D721Med (cell line): ENCODE measurements around the gene TRAM2.
A peak's percentile ranks its signal among the peaks of the same experiment; 100 is the strongest.
"Not testable (repeated sequence)": the region's sequence is repeated elsewhere in the genome, so short reads cannot be mapped to it uniquely, and the experiment has no call there.

Source experiments
- DNase-seq: peaks from one replicate; pipeline ENCODE4 v3.0.0; 2011; ENCODE audit warnings: low spot score; ENCODE audit not compliant: insufficient read length
- FAIRE-seq: peaks from 2 replicates; lab custom pipeline; 2011; peaks lifted over from hg19 to GRCh38; lab: Jason Lieb, UNC
- TF ChIP-seq, protein P1 (sequence below): IDR thresholded peaks from 2 replicates; pipeline ENCODE4 v1.5.1; 2012; ENCODE audit warnings: mild to moderate bottlenecking, control low read depth; ENCODE audit not compliant: insufficient read depth; ENCODE audit errors: missing control alignments

Gene TRAM2

DNA sequence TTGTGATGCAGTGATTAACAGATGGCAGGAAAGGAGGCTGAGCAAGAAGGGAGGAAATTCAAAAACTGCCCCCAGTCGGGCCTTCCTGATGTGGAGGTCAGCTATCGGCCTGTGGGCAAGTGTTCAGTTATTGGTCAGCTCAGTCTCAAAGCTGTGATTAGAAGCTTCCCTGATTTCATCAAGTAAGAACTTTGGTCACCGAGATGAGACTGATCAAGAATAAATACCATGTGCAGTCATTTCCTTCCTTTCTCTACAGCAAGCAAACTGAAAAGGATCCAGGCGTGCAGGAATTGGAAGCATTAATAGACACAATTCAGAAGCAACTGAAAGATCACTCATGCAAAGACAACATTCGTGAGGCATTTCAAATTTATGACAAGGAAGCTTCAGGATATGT is 87.0 kb downstream of the TRAM2 start:
- FAIRE-seq, result no peak
- no peak for DNase-seq
- TF ChIP-seq, protein P1, sequence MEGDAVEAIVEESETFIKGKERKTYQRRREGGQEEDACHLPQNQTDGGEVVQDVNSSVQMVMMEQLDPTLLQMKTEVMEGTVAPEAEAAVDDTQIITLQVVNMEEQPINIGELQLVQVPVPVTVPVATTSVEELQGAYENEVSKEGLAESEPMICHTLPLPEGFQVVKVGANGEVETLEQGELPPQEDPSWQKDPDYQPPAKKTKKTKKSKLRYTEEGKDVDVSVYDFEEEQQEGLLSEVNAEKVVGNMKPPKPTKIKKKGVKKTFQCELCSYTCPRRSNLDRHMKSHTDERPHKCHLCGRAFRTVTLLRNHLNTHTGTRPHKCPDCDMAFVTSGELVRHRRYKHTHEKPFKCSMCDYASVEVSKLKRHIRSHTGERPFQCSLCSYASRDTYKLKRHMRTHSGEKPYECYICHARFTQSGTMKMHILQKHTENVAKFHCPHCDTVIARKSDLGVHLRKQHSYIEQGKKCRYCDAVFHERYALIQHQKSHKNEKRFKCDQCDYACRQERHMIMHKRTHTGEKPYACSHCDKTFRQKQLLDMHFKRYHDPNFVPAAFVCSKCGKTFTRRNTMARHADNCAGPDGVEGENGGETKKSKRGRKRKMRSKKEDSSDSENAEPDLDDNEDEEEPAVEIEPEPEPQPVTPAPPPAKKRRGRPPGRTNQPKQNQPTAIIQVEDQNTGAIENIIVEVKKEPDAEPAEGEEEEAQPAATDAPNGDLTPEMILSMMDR, result no peak

DNA sequence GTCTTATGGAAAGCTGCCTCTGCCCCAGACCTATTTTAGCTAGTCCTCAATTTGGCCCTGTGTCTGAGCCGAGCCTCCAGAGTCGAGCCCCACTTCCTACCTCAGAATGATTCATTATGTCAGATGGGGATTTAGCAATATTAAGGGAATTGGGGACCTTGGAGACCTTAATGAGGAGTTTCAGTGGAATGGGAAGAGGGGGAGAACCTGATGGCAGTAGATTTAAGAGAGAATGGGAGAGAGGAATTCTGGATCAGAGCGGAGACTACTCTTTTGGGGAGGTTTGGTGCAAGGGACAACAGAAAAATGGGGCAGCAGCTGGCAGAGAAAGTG is 93.2 kb downstream of the TRAM2 start:
- FAIRE-seq (no peak), DNase-seq (no peak)
- TF ChIP-seq, protein P1, result no peak

DNA sequence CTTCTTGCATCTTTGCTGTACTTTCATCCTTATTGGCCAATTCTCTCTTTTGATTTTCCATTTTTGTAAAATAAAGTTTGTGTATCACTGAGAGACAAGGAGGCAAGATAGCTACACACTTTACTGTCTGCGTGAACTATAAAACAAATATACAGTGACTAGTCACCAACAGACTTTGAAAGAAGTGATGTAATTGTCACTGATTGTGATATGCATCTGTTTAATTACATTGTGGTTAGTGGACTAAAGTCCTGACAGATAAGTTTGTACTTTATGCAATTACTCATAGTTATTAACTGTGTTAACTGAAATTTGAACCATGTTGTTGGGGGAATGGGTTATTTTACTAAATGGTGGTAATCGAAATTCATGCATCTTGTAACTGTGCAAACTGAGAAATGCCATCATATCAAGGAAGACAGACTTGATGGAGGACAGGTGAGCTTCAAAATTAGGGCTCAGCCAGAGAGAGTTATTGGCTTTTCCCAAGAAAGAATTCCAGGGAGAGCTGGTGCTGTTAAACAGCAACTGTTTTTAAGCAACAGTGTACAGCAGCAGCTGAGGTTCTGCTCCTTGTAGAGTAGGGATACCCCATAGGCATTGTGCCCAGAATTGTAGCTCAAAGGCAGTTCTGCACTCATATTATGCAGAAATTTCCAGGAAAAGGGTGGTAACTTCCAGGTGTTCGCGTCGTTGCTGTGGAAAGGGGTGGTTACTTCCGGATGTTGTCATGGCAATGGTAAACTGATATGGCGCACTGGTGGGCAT is 93.8 kb downstream of the TRAM2 start:
- FAIRE-seq, result no peak
- DNase-seq, result no peak
- TF ChIP-seq, protein P1, result no peak

DNA sequence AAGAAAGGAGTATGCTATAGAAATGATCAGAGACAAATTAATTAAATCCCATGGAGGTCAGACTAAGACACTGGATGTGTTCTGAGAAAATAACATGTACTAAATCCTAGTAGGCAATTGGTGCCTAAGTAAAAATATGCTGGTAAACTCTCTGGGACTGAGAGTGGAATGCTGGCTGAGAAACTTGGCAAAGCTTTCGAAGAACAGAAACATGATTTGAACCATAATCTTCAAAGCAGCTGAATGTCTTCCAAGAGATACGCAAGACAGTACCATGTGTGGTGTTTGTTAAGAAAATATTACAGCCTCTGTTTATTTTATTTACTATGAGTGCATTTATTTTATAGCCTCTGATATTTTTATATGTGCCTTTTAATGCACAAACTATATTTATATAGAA is 101.6 kb downstream of the TRAM2 start:
- FAIRE-seq (no peak), DNase-seq (no peak)
- TF ChIP-seq, protein P1, result no peak

DNA sequence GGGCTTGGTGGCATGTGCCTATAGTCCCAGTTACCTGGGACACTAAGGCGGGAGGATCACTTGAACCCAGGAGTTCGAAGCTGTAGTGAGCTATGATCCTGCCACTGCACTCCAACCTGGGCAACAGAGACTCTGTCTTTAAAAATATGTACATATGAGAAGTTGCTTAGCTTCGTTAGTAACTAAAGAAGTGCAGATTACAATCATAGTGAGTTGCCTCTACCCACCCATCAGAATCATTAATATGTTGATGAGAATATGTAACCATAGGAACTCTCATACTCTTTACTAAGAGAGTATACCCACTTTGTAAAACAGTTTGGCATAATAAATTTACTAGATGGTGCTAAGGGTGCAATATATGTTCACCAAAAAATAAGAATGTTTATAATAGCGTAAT is 102.7 kb downstream of the TRAM2 start:
- DNase-seq (no peak), FAIRE-seq (no peak)
- TF ChIP-seq, protein P1, result no peak

DNA sequence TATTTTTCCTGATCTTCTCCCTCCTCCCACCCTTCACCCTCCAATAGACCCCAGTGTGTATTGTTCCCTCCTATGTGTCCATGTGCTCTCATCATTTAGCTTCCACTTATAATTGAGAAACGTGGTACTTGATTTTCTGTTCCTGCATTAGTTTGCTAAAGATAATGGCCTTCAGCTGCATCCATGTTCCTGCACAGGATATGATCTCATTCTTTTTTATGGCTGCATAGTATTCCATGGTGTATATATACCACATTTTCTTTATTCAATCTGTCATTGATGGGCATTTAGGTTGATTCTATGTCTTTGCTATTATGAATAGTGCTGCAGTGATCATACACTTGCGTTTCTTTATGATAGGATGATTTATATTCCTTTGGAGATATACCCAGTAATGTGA is 115.7 kb downstream of the TRAM2 start:
- DNase-seq, FAIRE-seq: not testable (repeated sequence)

DNA sequence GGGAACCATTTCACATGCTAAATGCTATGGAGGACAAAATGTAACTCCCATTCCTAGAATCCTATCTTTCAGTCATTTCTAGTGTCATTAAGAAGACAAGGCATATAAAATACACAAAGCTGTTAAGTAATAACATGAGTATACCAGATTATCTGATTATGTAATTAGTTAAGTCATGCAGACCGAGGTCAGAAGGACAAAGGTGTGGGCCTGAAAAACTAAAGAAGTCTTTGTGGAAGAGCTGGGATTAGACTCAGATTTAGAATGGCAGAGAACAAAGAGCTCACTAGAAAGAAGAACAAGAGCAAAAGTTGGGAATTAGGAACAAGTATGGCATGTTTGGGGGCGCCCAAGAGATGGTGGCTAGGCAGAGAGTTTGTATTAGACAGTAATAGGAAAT is 119.8 kb downstream of the TRAM2 start:
- FAIRE-seq (peak; percentile 89), DNase-seq (peak; percentile 39)
- TF ChIP-seq, protein P1, result no peak
